Liver (tissue), 3 donors: ENCODE measurements around the gene TLE1.

Experiments
- HNF4A ChIP-seq, 2 donors: conservative IDR thresholded peaks; 2 replicates each; pipeline ENCODE4 v1.6.1; 2016; ENCODE audit warnings: antibody characterized with exemption in 2 of 2, mild to moderate bottlenecking in 2 of 2
- TF ChIP-seq, protein P1 (sequence below): fragments of 150-350 bp; IDR thresholded peaks from 2 replicates; pipeline ENCODE4 v1.5.1; 2017; ENCODE audit warnings: improper control_type of control experiment, low read depth, low read length; ENCODE audit not compliant: missing input control
- donor health status: healthy.
- donor health status: healthy.

DNA sequence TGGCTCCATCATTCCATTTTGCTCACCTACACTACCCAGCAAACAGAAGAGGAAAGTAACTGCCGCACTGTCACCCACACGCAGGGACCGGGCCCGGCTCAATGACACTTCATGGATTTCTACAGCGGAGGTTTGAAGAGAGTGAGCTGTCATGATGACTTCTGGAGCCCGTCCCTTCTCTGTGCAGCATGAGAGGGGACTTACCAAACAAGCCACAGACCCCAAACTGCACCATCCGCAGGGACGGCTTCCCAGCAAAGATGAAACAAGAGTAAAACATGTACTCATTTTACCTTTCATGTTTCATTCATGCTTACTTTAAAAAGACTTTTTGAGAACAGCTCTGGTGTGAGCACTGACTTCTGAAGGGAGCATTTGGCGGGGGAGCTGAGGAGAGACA, 99.5 kb downstream of the TLE1 start:
- TF ChIP-seq HNF4A (conservative IDR thresholded peaks at IDR 0.05): no peak
- TF ChIP-seq, protein P1, sequence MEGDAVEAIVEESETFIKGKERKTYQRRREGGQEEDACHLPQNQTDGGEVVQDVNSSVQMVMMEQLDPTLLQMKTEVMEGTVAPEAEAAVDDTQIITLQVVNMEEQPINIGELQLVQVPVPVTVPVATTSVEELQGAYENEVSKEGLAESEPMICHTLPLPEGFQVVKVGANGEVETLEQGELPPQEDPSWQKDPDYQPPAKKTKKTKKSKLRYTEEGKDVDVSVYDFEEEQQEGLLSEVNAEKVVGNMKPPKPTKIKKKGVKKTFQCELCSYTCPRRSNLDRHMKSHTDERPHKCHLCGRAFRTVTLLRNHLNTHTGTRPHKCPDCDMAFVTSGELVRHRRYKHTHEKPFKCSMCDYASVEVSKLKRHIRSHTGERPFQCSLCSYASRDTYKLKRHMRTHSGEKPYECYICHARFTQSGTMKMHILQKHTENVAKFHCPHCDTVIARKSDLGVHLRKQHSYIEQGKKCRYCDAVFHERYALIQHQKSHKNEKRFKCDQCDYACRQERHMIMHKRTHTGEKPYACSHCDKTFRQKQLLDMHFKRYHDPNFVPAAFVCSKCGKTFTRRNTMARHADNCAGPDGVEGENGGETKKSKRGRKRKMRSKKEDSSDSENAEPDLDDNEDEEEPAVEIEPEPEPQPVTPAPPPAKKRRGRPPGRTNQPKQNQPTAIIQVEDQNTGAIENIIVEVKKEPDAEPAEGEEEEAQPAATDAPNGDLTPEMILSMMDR: no peak
